ENCODE results near the gene TEP1. TPM values are rescaled to one million over a fixed set of nuclear protein-coding genes. Genes with fewer than 3 reads are reported as not detected.
A peak's percentile ranks its signal among the peaks of the same experiment; 100 is the strongest.

TEP1 gene
- total and polyA plus RNA-seq, 2 experiments from 2014 or later, result 3.0 to 8.5 TPM

DNA sequence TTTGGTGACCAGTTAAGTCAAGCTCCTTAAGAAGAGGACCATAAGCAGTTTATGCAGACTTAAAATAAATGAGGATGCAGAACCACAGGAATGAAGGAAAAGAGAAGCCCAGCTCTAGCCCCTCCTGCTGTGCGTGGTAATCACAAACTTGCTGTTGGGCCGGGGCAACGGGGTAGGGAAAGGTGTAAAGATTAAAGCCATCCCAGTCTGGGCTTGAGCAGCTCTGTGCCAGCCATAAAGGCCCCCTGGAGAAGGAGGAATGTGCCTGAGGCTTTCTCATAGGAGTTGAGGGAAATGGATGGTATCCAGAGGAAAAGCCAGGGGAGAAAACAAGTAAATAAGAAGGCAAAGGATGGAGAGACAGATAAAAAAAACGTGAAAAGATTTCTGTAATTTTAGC, 25.1 kb downstream of the TEP1 start:
- Histone ChIP-seq H3K79me2 (replicated peaks; ENCODE audit: insufficient read depth) (no peaks in the 10 kb centered on the region), H2AFZ (no peak overlapping the region), H3K27me3 (ENCODE audit: insufficient read depth) (no peaks in the 10 kb centered on the region), H3K36me3 (ENCODE audit: insufficient read depth) (0 out of 2 replicates have a peak, but pooled peaks cover 3% of the 10 kb centered on the region), H3K4me2 (no peak overlapping the region), H4K20me1 (replicated peaks; ENCODE audit: insufficient read depth) (no peaks in the 10 kb centered on the region), H3F3A (replicated peaks; ENCODE audit: low read depth) (no peaks in the 10 kb centered on the region), H3K4me3 (no peak overlapping the region), H3K27ac (ENCODE audit: low read depth) (no peak overlapping the region; the same call in 1 of the 2 replicates), H3K4me1 (ENCODE audit: insufficient read depth) (no peaks in the 10 kb centered on the region), H3K9me2 (ENCODE audit: insufficient read depth) (no peaks in the 10 kb centered on the region)
- peak; percentile 12 for DNase-seq (ENCODE audit: low spot score)
- TF ChIP-seq CREB1 (CRISPR knock-in tag; IDR thresholded peaks at IDR 0.05; ENCODE audit: low read depth) (no peak), NANOG (IDR thresholded peaks at IDR 0.05; ENCODE audit: borderline replicate concordance) (no peak), POLR2AphosphoS5 (IDR thresholded peaks at IDR 0.05; ENCODE audit: low read depth) (no peak), STAT1 (IDR thresholded peaks at IDR 0.05; ENCODE audit: unreplicated experiment) (no peak), EZH2 (IDR thresholded peaks at IDR 0.05; ENCODE audit: low read depth, unreplicated experiment) (no peak), EZH2phosphoT487 (IDR thresholded peaks at IDR 0.05; ENCODE audit: unreplicated experiment) (no peak), JUNB (IDR thresholded peaks at IDR 0.05; ENCODE audit: unreplicated experiment) (no peak), ZNF331 (CRISPR knock-in tag; IDR thresholded peaks at IDR 0.05; ENCODE audit: low read depth) (no peak)
- TF ChIP-seq, protein P1, sequence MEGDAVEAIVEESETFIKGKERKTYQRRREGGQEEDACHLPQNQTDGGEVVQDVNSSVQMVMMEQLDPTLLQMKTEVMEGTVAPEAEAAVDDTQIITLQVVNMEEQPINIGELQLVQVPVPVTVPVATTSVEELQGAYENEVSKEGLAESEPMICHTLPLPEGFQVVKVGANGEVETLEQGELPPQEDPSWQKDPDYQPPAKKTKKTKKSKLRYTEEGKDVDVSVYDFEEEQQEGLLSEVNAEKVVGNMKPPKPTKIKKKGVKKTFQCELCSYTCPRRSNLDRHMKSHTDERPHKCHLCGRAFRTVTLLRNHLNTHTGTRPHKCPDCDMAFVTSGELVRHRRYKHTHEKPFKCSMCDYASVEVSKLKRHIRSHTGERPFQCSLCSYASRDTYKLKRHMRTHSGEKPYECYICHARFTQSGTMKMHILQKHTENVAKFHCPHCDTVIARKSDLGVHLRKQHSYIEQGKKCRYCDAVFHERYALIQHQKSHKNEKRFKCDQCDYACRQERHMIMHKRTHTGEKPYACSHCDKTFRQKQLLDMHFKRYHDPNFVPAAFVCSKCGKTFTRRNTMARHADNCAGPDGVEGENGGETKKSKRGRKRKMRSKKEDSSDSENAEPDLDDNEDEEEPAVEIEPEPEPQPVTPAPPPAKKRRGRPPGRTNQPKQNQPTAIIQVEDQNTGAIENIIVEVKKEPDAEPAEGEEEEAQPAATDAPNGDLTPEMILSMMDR (conservative IDR thresholded peaks at IDR 0.05; ENCODE audit: low read depth in 2 of 2), result no peak
- TF ChIP-seq, protein P2, sequence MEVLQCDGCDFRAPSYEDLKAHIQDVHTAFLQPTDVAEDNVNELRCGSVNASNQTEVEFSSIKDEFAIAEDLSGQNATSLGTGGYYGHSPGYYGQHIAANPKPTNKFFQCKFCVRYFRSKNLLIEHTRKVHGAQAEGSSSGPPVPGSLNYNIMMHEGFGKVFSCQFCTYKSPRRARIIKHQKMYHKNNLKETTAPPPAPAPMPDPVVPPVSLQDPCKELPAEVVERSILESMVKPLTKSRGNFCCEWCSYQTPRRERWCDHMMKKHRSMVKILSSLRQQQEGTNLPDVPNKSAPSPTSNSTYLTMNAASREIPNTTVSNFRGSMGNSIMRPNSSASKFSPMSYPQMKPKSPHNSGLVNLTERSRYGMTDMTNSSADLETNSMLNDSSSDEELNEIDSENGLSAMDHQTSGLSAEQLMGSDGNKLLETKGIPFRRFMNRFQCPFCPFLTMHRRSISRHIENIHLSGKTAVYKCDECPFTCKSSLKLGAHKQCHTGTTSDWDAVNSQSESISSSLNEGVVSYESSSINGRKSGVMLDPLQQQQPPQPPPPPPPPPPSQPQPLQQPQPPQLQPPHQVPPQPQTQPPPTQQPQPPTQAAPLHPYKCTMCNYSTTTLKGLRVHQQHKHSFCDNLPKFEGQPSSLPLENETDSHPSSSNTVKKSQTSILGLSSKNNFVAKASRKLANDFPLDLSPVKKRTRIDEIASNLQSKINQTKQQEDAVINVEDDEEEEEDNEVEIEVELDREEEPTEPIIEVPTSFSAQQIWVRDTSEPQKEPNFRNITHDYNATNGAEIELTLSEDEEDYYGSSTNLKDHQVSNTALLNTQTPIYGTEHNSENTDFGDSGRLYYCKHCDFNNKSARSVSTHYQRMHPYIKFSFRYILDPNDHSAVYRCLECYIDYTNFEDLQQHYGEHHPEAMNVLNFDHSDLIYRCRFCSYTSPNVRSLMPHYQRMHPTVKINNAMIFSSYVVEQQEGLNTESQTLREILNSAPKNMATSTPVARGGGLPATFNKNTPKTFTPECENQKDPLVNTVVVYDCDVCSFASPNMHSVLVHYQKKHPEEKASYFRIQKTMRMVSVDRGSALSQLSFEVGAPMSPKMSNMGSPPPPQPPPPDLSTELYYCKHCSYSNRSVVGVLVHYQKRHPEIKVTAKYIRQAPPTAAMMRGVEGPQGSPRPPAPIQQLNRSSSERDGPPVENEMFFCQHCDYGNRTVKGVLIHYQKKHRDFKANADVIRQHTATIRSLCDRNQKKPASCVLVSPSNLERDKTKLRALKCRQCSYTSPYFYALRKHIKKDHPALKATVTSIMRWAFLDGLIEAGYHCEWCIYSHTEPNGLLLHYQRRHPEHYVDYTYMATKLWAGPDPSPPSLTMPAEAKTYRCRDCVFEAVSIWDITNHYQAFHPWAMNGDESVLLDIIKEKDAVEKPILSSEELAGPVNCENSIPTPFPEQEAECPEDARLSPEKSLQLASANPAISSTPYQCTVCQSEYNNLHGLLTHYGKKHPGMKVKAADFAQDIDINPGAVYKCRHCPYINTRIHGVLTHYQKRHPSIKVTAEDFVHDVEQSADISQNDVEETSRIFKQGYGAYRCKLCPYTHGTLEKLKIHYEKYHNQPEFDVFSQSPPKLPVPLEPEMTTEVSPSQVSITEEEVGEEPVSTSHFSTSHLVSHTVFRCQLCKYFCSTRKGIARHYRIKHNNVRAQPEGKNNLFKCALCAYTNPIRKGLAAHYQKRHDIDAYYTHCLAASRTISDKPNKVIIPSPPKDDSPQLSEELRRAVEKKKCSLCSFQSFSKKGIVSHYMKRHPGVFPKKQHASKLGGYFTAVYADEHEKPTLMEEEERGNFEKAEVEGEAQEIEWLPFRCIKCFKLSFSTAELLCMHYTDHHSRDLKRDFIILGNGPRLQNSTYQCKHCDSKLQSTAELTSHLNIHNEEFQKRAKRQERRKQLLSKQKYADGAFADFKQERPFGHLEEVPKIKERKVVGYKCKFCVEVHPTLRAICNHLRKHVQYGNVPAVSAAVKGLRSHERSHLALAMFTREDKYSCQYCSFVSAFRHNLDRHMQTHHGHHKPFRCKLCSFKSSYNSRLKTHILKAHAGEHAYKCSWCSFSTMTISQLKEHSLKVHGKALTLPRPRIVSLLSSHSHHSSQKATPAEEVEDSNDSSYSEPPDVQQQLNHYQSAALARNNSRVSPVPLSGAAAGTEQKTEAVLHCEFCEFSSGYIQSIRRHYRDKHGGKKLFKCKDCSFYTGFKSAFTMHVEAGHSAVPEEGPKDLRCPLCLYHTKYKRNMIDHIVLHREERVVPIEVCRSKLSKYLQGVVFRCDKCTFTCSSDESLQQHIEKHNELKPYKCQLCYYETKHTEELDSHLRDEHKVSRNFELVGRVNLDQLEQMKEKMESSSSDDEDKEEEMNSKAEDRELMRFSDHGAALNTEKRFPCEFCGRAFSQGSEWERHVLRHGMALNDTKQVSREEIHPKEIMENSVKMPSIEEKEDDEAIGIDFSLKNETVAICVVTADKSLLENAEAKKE (CRISPR knock-in tag; IDR thresholded peaks at IDR 0.05), result no peak
- TF ChIP-seq, protein P3, sequence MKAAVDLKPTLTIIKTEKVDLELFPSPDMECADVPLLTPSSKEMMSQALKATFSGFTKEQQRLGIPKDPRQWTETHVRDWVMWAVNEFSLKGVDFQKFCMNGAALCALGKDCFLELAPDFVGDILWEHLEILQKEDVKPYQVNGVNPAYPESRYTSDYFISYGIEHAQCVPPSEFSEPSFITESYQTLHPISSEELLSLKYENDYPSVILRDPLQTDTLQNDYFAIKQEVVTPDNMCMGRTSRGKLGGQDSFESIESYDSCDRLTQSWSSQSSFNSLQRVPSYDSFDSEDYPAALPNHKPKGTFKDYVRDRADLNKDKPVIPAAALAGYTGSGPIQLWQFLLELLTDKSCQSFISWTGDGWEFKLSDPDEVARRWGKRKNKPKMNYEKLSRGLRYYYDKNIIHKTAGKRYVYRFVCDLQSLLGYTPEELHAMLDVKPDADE (IDR thresholded peaks at IDR 0.05), result no peak
- H3K4me3 Mint-ChIP-seq, result no peak overlapping the region
- no peaks in the 10 kb centered on the region; the same call in 2 of the 3 replicates for H3K9me3 Mint-ChIP-seq
- no peak overlapping the region; the same call in 1 of the 2 replicates for H3K27ac Mint-ChIP-seq
- H3K4me1 Mint-ChIP-seq, result peaks cover 6% of the 10 kb centered on the region; the same call in 2 of the 3 replicates
- peaks cover 50% of the 10 kb centered on the region for H3K36me3 Mint-ChIP-seq (ENCODE audit: low read depth)
- H3K27me3 Mint-ChIP-seq (ENCODE audit: insufficient read depth, low read depth, poor library complexity), result peaks cover 8% of the 10 kb centered on the region
- peak; percentile 77 for ATAC-seq
